Activated naive CD4-positive, alpha-beta T cell treated with anti-CD3 and anti-CD28 coated beads, Interleukin-2, amount 50 U/mL, for 16 hours (primary cell): ENCODE data around the gene ALPI.

Experiments used
- DNase-seq: peaks from one replicate; pipeline ENCODE4 v3.0.0-alpha.2; 2020

Gene ALPI

DNA sequence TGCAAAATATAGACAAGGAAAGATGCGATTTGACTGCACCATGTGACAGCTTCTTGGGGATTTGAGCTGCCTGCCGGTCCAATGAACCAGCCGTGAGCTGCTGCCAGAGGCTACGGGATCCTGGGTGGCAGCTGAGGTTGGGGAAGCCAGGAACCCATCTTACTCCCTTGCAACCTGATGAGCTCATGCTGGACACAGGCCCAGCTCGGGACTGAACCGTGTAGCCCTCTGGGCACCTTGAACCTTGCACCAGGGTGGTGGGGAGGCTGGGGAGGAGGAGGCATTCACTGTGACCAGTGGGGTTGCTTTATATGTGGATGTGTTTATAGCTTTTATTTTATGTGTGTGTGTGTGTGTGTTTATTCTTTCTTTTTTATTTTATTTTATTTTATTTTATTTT, 9.1 kb downstream of the ALPI start:
- DNase-seq, result no peak

DNA sequence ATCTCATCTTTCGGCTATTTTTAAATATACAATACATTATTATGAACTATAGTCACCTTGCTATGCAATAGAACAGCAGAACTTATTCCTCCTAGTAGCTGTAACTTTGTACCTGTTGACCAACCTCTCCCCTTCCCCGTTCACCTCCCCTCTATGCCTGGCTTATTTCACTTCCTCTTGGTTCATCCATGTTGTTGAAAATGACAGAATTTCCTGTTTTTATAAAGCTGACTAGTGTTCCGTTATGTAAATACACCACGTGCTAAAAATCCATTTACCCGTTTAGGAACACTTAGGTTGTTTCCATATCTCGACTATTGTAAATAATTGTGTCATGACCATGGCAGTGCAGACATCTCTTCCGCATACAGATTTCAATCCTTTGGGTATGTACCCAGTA, 10.3 kb downstream of the ALPI start:
- no peak for DNase-seq

DNA sequence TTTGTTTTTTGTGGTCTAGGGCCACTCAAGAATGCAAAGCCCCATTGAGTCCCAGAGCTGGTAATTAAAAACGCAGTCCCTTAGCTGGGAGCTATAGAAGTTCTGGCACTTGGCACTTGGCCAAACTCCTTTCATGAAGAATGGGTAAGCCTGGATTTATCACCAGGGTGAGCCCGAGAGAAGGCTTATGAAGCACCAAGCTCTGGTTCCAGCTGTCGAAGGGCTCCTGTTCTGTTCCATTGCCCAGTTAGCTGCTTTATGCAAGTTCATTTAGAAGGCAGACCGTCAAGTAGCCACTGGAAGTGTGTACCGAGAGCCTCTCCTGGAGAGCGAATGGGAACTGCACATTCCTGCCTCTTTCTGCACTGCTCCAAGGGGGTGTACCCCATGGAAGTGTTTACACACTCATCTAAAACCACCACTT, 17.5 kb downstream of the ALPI start:
- no peak for DNase-seq

DNA sequence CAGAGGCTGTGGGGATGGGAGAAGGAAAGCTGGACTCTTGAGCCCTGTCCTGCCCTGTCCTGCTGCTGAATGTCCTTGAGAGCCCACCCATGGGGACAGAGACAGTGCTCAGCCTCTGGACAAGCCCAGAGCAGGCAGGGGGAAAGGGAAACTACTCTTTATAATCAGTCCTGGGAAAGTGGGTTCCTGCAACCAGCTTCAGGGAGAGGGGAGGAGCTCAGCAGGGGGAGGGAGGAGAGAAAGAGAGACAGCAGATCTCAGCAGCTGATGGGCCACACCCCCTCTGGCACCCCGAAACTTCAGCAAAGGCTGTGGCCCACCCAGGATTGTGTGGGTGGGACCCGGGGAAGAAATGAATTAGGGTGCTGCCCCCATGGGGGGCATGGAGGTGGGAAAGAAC, 20.1 kb downstream of the ALPI start:
- DNase-seq, result no peak

DNA sequence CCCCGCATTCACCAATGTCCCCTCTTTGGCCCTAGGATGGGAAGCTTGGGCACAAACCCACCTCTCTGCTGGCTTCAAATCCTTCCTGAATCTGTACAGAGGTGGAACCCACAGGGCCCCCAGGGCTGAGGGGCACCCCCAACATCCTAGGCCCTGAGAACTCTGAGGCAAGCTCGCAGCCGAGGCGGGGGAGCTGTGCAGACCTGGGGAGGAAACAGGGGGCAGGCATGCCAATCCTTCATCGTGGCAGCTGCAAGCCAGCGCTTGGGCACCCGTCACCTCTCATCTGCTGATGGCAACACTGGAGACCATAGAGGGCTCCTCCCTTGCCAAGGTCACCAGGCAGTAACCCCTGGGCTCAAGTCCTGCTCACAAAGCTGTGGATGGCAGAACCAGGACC, 20.8 kb downstream of the ALPI start:
- no peak for DNase-seq

DNA sequence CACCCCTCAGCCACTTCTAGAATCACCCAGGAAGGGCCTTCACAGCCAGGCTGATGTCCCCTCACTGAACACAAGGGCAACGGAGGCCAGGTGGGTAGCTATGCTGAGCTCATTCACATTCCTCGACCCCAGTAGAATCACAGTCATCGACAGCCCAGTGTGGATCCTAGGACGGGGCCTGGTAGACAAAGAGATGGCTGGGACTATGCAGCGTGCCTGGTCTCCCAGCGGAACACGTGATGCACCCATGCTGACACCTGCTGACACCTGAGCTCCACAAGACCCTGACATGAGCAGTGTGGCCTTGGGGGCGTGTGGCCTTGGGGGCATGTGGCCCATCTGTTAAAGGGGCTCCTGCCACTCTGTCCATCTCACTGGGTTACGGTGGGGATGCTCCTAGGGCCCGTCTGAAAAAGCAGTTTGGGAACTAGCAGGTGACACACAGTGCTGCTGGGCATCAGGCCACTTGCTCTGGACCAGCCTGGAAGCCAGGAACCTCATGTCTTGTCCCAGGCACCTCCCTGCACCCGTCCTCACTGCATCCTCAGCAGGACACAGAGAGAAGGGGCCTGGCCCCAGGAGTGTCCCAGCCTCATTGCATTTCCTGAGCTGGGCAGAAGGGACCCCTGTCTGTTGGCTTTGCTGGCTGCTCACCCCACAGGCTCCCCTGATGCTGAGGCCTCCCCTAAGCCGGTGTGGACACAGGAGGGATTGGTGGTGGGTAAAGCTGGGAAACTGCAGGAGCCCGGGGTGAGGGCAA, 22.0 kb downstream of the ALPI start:
- DNase-seq, result no peak

DNA sequence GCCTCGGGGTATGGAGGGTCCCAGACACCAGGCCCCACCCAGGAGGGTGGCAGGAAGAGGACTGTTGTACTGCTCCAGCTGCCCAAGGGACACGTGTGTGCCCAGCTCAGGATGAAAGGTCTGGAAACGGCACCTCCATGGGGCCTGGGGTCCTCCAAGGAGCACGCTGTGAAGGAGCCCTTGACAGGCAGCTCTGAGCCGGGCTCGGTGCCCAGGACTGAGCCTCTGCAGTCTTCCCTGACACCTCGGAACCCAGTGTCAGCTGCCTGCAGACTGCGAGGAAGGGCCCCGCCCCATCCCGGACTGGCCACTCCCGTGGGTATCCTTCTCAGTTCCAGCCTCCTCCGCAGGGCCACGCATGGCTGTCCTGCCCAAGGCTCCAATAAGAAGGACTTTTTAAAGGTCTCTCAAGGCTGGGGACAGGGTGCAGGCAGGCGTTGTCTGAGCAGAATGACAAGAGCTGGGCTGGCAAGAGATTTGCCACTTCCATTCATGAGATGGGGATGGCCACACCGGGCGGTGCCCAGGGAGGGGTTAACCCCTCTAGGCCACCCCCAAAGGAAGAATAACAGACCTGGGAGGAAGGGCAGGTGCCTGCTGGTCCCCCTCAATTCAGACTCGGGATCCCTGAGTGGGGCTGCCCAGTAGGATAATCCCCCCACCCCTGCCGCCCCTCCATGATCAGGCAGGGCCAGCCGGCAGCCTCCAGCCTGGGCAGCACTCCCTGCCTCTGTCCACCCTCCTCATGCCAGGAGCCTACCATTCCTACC, 22.8 kb downstream of the ALPI start:
- no peak for DNase-seq

DNA sequence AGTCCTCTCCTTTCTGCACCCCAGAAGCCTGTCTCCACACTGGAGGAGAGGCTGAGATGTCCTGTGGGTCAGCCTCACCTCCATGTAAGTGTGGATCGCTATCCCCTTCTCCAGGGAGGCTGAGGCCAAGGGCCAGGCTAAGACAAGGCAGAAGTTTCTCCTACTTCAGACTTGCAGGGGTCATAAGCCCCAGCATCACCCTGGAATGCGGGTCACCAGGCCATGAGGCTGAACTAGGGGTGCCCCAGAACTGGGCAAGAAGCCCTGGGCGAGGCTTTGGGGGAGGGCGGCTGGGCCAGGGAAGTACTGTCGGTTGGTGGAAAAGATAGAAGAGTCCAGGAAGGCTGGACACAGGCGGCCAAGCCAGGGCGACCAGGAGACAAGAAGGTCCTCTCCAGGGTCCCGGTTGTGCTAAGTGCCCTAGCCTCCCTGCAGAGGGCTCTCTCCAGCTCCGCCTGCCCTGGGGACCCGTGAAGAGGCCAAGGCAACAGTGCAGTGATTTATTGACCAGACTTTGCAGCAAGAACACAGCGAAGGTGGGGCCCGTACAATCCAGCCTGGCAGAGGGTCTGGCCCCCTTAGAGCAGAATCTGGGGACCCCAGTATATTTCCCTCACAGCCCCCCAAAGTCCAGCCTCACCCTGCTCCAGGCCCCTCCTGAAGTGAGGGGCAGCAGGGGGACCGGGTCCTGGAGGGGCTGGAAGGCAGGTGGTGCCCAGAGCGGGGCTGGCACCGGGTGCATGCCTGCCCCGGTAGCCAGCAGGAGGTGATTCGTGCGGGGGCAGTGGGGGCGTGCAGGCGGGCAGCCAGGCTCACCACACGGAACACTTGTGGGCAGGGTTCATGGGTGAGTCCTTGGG, 23.6 kb downstream of the ALPI start:
- peak; percentile 1 for DNase-seq

DNA sequence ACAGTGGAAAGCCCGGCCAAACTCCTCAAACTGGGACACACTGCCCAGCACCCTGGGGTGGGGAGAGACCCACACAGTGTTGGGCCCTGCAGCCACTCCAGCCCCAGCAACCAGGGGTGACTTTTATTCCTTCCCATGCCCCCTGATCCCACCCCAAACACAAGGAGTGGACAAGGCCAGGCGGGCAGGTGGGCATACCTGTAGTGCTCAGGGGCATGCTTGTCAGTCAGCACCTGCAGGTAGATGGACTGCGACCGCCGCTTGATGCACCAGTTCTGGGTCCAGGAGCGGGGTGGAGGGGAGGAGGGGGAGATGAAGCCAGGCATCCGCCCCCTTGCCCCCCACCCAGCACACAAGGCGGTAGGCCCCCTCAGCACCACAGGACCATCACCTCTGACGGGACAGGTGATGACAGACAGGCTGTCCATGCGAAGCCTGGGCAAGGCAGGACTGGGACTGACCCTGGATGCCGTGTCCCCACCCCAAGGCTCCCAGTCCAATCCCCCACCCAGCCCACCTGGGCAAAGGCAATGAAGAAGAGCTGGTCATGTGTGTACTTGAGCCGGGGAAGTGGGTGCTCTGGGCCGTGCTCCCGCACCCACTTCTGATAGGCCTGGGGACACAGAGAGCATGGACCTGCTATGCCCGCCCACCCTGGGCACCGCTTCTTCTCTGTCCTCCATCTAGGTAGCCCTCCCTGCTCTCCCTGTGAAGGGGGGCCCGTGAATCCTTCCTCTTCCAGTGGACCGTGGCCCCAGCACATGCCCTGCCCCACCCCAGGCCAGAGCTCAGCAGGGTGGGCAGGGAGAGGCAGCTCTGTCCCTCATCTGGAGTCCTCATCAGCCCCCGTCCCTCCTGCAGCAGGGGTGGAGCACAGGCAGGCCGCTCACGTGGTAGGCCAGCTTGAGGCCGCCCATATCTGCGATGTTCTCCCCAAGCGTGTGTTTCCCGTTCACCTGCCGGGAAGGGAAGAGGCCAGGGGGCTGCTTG, 24.5 kb downstream of the ALPI start:
- DNase-seq, result peak; percentile 10

DNA sequence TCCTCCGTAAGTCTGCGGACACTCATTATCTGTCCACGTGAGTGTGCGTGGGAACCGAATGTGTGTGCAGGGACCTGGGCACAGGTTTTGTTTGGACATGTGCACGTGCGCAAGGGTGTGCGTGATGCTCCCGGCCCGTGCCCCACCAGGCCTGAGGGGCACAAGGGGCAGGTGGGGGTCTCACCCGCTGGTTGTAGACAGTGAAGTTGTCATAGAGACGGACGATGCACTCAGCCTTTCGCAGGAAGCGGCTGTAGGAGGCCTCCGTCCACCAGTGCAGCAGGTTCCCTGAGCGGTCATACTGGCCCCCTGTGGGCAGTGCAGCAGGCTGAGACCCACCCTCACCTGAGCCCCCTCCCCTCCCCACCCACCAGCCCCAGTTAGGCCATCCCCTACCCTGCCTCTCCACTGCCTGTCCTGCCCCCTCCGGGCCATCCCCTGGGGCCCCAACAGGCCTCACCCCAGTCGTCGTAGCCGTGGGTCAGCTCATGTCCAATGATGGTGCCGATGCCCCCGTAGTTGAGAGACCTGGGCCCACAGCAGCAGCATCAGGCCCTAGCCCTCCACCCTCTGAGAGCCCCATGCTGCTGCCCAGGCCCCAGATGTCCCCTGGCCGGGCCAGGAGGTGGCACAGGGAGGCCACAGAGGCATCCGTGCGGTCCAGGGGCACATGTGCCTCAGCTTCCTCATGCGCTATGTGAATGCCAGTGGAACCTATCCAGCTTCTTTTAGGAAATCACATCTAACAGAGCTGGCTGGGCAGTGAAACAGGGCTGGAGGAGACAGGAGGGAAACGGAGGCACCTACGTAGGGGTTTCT, 25.6 kb downstream of the ALPI start:
- DNase-seq, result peak; percentile 4

DNA sequence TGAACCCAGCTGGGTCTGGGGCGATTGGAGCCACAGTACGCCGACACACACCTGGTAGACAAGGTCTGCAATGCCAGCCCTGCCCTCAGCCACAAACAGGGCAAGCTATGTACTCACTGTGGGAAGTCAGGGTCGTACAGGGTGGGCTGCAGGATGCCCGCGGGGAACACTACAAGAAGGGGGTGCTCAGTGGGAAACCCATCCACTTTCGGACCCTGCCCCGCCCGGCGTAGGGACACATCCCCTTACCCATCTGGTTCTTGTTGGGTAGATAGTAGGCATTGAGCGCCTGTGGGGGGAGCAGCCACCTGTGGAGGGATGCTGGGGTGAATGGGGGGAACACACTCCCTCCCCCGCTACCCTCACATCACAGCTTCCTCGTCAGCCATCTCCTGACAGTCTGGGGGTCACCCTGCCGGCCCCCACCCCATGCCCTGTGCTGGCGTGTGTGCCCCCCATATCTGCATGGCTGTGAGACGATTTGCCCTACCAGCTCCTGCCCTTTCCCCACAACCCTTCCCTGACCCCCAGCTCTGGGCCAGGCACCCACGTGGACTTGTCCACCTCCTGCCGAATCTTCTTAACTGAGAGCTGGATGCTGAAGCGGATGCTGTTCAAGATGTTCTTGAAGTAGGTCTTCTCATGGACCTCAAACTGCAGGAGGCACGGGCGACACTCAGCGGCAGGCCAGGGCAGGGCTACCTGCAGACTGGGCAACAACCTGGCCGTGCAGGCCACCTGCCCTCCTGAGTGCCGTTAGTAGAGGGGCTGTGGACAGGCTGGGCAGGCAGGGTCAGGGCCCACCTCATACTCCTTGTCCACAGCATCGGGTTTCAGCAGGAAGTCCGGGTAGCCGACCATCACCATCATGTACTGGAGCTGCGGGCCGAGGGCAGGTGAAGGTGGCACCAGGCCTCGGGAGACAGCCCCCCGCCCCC, 26.6 kb downstream of the ALPI start:
- peak; percentile 6 for DNase-seq

DNA sequence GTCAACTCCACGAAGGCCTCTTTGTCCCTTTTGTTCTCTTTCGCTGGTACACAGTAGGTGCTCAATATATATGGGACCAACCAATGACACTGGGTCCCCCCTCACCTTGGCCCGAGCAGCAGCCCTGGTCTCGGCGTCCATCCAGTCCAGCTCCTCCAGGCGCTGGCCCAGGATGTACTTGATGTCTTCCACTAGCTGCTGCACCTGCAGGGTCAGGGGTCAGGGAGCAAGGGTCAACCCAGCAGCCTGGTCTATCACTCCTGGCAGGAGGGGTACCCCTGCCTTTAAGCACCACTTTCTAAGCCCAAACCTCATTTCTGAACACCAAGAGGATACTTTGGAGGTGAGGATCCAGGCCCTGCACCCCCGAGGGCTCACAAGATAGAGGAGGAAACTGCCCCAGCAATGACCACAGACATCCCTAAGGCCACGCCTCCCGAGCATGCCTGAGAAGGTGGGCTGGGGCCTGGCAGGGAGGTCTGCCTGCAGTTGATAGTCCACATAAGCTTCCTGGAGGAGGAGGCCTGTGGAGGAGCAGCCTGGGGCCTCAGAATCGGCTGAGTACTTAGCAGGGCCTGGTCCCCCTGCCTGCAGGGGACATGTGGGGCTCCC, 27.5 kb downstream of the ALPI start:
- peak; percentile 6 for DNase-seq

DNA sequence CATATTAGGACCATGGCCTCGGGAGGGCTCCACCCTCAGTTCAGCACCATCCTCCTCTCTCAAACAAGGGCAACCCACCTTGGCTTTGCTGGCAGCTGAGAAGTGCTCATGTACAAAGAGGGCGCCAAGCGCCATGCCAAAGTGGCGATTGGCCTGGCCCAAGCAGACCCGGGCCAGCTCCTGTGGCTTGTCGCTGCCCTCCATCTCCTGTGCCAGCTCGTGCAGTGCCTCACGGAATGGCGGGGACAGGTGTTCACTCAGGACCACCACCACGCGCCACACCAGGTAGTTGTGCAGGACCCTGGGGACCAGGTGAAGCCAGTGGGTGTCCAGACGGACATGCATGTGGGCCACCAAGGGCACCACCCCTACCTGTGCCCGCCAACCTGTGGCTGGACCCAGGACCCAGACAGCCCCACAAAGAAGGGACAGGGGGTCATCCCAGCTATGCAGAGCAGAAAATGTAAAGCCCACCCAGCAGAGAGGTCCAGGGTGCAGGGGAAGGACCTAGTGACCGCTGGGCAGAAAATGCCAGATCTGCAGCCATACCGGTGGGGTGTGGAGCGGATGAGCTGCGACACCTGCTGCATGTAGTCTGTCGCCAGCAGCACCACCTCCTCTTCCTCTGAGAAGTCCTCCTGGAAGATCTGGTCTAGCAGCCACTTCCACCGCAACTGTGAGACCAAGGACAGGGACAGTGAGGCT, 28.1 kb downstream of the ALPI start:
- DNase-seq, result peak; percentile 8

DNA sequence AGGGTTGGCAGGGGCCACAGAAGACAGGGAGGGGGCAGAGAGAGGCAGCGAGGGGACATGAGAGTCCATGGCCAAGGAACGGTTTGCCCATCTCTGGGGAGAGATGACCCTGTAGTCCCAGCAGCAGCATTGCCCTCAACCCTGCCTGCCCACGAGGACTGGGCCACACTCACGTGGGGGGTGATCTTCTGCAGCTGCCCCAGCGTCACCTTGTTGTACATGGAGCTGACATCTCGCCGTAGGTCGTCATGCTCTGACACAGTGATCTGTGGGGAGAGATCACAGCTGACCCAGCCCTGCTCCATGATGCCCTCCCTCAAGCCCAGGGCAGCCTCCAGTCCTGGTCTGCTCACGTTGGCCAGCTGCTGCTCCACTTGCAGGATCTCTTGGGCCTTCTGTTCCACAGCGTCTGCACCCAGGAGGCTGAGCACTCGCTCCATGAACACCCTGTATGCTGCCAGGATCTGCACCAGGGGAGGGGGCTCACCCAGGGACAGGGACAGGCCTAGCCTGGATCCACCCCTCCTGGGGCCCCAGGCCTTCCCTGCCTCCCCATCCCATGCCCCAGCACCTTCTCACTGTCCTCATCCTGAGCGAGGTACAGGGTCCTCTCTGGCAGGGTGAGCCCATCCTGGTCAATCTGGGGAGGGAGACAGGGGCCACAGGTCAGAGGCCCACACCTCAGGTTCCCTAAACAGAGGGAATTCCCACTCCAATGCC, 28.8 kb downstream of the ALPI start:
- peak; percentile 8 for DNase-seq

DNA sequence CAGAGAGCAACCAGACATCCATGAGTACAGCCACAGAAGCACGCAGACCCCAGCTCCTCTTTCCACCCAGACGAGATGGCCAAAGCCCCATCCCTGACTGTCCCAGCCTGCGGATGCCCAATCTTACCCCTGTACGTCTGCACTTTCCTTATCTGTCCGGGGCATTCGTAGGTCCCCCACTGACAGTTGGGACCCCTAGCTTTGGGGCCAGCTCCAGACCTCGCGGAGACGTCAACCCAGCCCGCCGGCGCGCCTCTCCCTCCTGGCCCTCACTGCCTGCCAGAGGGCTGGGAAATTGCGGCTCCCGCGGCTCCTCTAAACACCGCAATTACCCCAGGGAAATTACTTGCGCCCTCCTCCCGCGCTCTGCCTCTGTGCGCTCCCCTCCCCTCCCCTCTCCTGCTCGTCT, 29.4 kb downstream of the ALPI start:
- DNase-seq, result peak; percentile 9

DNA sequence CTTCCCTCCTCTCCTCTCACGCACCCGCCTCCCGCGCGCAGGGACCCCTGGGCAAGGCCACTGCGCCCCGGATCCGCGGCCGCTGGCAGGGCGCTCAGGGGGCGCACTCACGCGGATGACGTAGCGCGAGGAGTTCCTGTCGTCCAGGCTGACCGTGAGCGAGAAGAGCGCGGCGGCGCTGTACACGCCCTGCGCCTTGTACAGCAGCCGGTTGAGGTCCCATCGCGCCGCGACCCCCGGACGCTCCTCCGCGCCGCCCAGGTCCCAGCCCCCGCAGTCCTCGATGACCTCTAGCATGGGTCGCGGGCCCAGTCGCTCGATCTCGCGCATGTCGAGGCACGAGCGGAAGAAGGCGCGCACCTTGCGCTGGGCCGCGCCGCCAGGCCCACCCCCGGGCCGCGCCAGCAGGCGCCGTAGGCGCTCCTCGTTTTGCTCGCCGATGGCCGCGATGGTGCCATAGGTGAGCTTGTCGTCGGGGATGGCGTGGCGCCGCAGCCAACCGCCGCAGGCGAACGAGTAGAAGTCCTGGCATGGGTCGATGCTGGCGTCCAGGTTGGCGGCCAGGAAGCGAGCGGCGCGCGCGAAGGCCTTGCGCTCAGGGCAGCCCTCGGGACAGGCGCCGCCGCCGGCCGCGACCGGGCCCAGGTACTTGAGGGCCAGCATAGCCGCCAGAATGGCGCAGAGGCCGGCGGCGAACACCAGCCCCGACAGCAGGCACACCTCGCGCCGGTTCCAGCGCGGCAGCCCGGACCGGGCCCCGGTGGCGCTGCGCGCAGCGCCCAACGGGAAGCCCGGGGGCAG, 30.0 kb downstream of the ALPI start:
- peak; percentile 9 for DNase-seq
